Dedifferentiated amniotic fluid mesenchymal stem cell (primary cell): ENCODE data around the gene ACBD6.

Experiments used
- DNase-seq: peaks from one replicate; pipeline ENCODE4 v3.0.0-alpha.2; 2016; ENCODE audit errors: extremely low spot score

ACBD6 gene

GRCh38 chr1:180269645-180270529 is 232.5 kb downstream of the ACBD6 start:
- no peak for DNase-seq

GRCh38 chr1:180268556-180269075 is 233.8 kb downstream of the ACBD6 start:
- DNase-seq = no peak

- DNase-seq = no peak
Observed at GRCh38 chr1:180267761-180268555, 234.4 kb downstream of the ACBD6 start.

- no peak for DNase-seq
Observed at GRCh38 chr1:180267211-180267561, 235.2 kb downstream of the ACBD6 start.

DNA sequence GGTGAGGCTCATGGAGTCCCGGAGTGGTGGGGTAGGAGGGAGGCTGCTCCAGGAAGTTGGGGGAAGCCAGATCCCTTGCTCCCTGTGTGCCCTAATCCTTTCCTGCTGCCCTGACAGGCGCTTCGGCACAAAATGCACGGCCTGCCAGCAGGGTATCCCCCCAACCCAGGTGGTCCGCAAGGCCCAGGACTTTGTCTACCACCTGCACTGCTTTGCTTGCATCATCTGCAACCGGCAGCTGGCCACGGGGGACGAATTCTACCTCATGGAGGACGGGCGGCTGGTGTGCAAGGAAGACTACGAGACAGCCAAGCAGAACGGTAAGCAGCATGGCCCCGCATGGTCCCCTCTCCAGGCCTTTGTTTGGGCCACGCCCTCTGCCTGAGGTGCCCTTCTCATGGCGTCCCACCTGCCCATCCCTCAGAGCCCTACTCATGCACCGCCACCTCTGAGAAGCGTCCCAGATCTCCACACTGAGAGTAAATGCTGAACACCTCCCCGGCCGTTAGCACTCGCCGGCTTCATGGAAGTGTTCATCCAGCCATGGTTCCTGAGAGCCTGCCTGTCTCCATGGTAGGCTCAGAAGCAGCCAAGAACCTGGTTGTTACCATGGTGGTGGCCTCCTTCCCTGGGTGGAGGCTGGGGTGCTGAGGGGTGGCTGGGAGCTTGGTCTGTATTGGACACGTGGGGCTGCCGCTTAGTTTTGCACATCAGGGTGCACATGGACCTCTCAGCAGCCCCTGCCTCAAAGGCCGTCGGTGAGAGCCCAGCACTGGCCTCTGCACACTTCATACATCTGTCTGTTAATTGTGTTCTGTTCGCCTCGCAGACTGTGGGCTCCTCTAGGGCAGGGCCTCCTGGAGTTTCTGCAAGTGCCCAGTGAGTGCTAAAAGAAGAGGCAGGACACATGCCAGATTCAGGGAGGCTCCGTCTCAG is 235.8 kb downstream of the ACBD6 start:
- DNase-seq = no peak

- DNase-seq = no peak
Observed at GRCh38 chr1:180265871-180266270, 236.5 kb downstream of the ACBD6 start.

GRCh38 chr1:180265201-180265600 is 237.2 kb downstream of the ACBD6 start:
- no peak for DNase-seq

DNA sequence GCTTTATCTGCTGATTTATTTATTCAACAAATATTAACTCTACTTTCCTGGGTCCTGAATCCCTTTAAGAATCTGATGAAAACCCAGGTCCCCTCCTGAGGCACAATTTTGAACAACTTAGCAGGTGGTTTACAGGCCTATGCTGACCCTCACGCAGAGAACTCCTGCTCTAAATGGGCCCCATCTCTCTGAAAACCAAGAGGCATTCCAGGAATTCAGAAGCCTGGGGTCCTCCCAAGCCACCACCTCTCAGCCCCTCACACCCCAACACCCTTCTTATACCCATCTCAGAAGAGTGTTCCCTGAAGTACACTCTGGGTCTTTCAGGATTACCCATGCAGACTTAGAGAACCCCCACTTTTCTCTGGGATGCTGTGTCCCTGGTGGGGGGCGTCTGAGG is 237.8 kb downstream of the ACBD6 start:
- no peak for DNase-seq

GRCh38 chr1:180262628-180263488 is 239.5 kb downstream of the ACBD6 start:
- no peak for DNase-seq

GRCh38 chr1:180261524-180262155 is 240.7 kb downstream of the ACBD6 start:
- no peak for DNase-seq

GRCh38 chr1:180261030-180261429 is 241.3 kb downstream of the ACBD6 start:
- DNase-seq = no peak

GRCh38 chr1:180260541-180260940 is 241.8 kb downstream of the ACBD6 start:
- DNase-seq = no peak

- DNase-seq = no peak
Observed at GRCh38 chr1:180259431-180260338, 242.7 kb downstream of the ACBD6 start.

DNA sequence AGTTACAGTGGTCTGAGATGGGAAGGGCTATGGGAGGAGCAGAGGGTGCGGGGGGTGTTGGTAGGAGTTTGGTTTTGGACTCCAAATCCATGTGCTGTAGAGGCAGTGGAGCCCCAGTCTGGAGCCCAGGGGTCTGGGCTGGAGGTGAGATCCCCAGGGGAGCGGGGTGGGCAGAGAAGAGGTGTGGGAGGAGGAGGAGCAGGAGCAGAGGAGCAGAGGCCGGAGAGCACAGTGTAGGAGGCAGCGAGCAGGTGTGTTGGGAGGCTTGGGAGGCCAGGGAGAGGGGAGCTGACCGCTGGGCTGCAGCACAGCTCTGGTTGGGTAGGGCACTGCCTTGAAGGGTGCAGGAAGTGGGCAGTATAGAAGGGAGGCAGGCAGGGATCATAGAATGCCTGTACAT is 243.4 kb downstream of the ACBD6 start:
- DNase-seq = no peak

GRCh38 chr1:180258290-180258689 is 244.1 kb downstream of the ACBD6 start:
- DNase-seq = no peak

GRCh38 chr1:180257486-180257885 is 244.9 kb downstream of the ACBD6 start:
- DNase-seq = no peak

GRCh38 chr1:180257028-180257386 is 245.4 kb downstream of the ACBD6 start:
- DNase-seq = no peak

GRCh38 chr1:180256341-180257027 is 245.9 kb downstream of the ACBD6 start:
- DNase-seq = no peak
